HEK293 (cell line): ENCODE data around the gene CCNY.
A peak's percentile ranks its signal among the peaks of the same experiment; 100 is the strongest.

Experiments used
- CTCF ChIA-PET: fragments of 350-600 bp; formaldehyde crosslinking; extraction: SDS; loops from one replicate; lab custom pipeline; 2021; ENCODE audit warnings: antibody characterized with exemption; lab: Yijun Ruan, JAX
- POLR2A ChIA-PET: fragments of 300-600 bp; formaldehyde crosslinking; extraction: SDS; loops from one replicate; lab custom pipeline; 2020; ENCODE audit warnings: antibody characterized with exemption, inconsistent platforms; lab: Yijun Ruan, JAX
- H3K27ac ChIP-seq: fragments of 200-500 bp; sonication (Bioruptor generic); 2 replicates; pipeline ENCODE4 v1.5.1; 2014; ENCODE audit warnings: low read depth, low read length, control low read depth, inconsistent platforms; ENCODE audit errors: extremely low read depth
- H3K36me3 ChIP-seq, 2 experiments: fragments of 200-500 bp in 1 of 2; sonication (Bioruptor generic) in 1 of 2; 1 replicate in 1 of 2; 2 replicates in 1 of 2; pipeline ENCODE4 v1.5.1; 2014 to 2017; ENCODE audit warnings: inconsistent platforms in 2 of 2, low read length in 2 of 2; ENCODE audit not compliant: control insufficient read depth in 2 of 2, insufficient read depth in 1 of 2
- H3K4me1 ChIP-seq: fragments of 200-500 bp; sonication (Bioruptor generic); 2 replicates; pipeline ENCODE4 v1.5.1; 2014; ENCODE audit warnings: mild to moderate bottlenecking, low read length, inconsistent platforms; ENCODE audit not compliant: control insufficient read depth, insufficient read depth
- H3K4me3 ChIP-seq: 2 replicates; pipeline ENCODE4 v1.5.1; 2011; ENCODE audit warnings: low read depth, mild to moderate bottlenecking, control low read depth, low read length, moderate library complexity
- H3K9me3 ChIP-seq: fragments of 200-500 bp; sonication (Bioruptor generic); 2 replicates; pipeline ENCODE4 v1.5.1; 2014; ENCODE audit warnings: low read depth, low read length, inconsistent platforms; ENCODE audit not compliant: control insufficient read depth, insufficient read depth
- BCL11B ChIP-seq: fragments of 450-650 bp; formaldehyde crosslinking; IDR thresholded peaks from 2 replicates; pipeline ENCODE4 v1.5.1; 2016; ENCODE audit warnings: low read depth, missing biosample characterization, missing genetic modification characterization
- HOXD13 ChIP-seq: sonication (generic); formaldehyde crosslinking; IDR thresholded peaks from 2 replicates; pipeline ENCODE4 v1.8.0; 2022; ENCODE audit warnings: missing genetic modification reagents, borderline replicate concordance
- KLF16 ChIP-seq: fragments of 450-650 bp; formaldehyde crosslinking; IDR thresholded peaks from 2 replicates; pipeline ENCODE4 v1.5.1; 2017; ENCODE audit warnings: missing biosample characterization, missing genetic modification characterization
- MEIS1 ChIP-seq: sonication (generic); formaldehyde crosslinking; IDR thresholded peaks from 2 replicates; pipeline ENCODE4 v1.8.1; 2022; ENCODE audit warnings: missing genetic modification reagents, mild to moderate bottlenecking, borderline replicate concordance
- PRDM6 ChIP-seq: fragments of 450-650 bp; formaldehyde crosslinking; IDR thresholded peaks from 2 replicates; pipeline ENCODE4 v1.5.1; 2017; ENCODE audit warnings: missing biosample characterization, missing genetic modification characterization
- ZNF121 ChIP-seq: fragments of 450-650 bp; formaldehyde crosslinking; IDR thresholded peaks from 2 replicates; pipeline ENCODE4 v1.5.1; 2016; ENCODE audit warnings: missing biosample characterization, missing genetic modification characterization
- ZNF155 ChIP-seq: fragments of 450-650 bp; formaldehyde crosslinking; IDR thresholded peaks from 2 replicates; pipeline ENCODE4 v1.5.1; 2016; ENCODE audit warnings: missing biosample characterization, missing genetic modification characterization
- ZNF239 ChIP-seq: fragments of 450-650 bp; formaldehyde crosslinking; IDR thresholded peaks from 2 replicates; pipeline ENCODE4 v1.5.1; 2016; ENCODE audit warnings: missing biosample characterization, missing genetic modification characterization
- ZNF292 ChIP-seq: fragments of 450-650 bp; formaldehyde crosslinking; IDR thresholded peaks from 2 replicates; pipeline ENCODE4 v1.5.1; 2016; ENCODE audit warnings: low read depth, missing biosample characterization, missing genetic modification characterization, borderline replicate concordance
- ZNF513 ChIP-seq: fragments of 450-650 bp; IDR thresholded peaks from 2 replicates; pipeline ENCODE4 v1.5.1; 2018; ENCODE audit warnings: missing biosample characterization, missing genetic modification characterization
- ZNF555 ChIP-seq: fragments of 450-650 bp; formaldehyde crosslinking; conservative IDR thresholded peaks from 2 replicates; pipeline ENCODE4 v1.5.1; 2017; ENCODE audit warnings: missing biosample characterization, mild to moderate bottlenecking, missing genetic modification characterization, inconsistent platforms
- ZNF621 ChIP-seq: fragments of 450-650 bp; formaldehyde crosslinking; IDR thresholded peaks from 2 replicates; pipeline ENCODE4 v1.5.1; 2017; ENCODE audit warnings: missing biosample characterization, missing genetic modification characterization
- ZSCAN30 ChIP-seq: fragments of 450-650 bp; IDR thresholded peaks from 2 replicates; pipeline ENCODE4 v1.5.1; 2018; ENCODE audit warnings: missing biosample characterization, mild to moderate bottlenecking, missing genetic modification characterization, moderate library complexity
- TF ChIP-seq, protein P1 (sequence below): fragments of 450-650 bp; formaldehyde crosslinking; IDR thresholded peaks from 2 replicates; pipeline ENCODE4 v1.5.1; 2017; ENCODE audit warnings: missing biosample characterization, missing genetic modification characterization
- TF ChIP-seq, protein P2 (sequence below): fragments of 450-650 bp; formaldehyde crosslinking; IDR thresholded peaks from 2 replicates; pipeline ENCODE4 v1.5.1; 2016; ENCODE audit warnings: missing biosample characterization, missing genetic modification characterization, low read depth
- TF ChIP-seq, protein P3 (sequence below): fragments of 450-650 bp; formaldehyde crosslinking; IDR thresholded peaks from 2 replicates; pipeline ENCODE4 v1.5.1; 2016; ENCODE audit warnings: missing biosample characterization, missing genetic modification characterization

The CCNY gene

GRCh38 chr10:35452847-35453246 is 116.5 kb downstream of the CCNY start:
- H3K9me3 ChIP-seq = no peaks in the 10 kb centered on the region
- ChIA-PET POLR2A (no interaction called here), CTCF (interaction anchor here (0.6 kb wide), 1 partner anchor 66 kb away, joined by 3 read pairs; no protein-coding TSS in a partner anchor)
- no peak overlapping the region for H3K4me3 ChIP-seq
- peaks cover 23% of the 10 kb centered on the region for H3K4me1 ChIP-seq
- peak; percentile 57; the same call in 1 of the 2 replicates for TF ChIP-seq ZNF121
- TF ChIP-seq PRDM6 = no peak
- H3K36me3 ChIP-seq = no peaks in the 10 kb centered on the region
- H3K27ac ChIP-seq = no peak overlapping the region

GRCh38 chr10:35453855-35454532 is 117.7 kb downstream of the CCNY start:
- ChIA-PET CTCF (interaction anchor here (1.0 kb wide), 1 partner anchor 144 kb away, joined by 3 read pairs; no protein-coding TSS in a partner anchor), POLR2A (no interaction called here)
- no peaks in the 10 kb centered on the region for H3K9me3 ChIP-seq
- H3K4me3 ChIP-seq = no peak overlapping the region
- H3K4me1 ChIP-seq = peaks cover 16% of the 10 kb centered on the region
- no peak for TF ChIP-seq KLF16
- TF ChIP-seq ZNF513 (tag by site-specific recombination) = no peak
- TF ChIP-seq HOXD13 (CRISPR knock-in tag) = no peak
- TF ChIP-seq ZNF621 = no peak
- TF ChIP-seq, protein P1, sequence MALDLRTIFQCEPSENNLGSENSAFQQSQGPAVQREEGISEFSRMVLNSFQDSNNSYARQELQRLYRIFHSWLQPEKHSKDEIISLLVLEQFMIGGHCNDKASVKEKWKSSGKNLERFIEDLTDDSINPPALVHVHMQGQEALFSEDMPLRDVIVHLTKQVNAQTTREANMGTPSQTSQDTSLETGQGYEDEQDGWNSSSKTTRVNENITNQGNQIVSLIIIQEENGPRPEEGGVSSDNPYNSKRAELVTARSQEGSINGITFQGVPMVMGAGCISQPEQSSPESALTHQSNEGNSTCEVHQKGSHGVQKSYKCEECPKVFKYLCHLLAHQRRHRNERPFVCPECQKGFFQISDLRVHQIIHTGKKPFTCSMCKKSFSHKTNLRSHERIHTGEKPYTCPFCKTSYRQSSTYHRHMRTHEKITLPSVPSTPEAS (tag by site-specific recombination) = no peak
- no peak for TF ChIP-seq ZNF292 (tag by site-specific recombination)
- TF ChIP-seq MEIS1 (CRISPR knock-in tag) = no peak
- no peak for TF ChIP-seq ZNF555 (tag by site-specific recombination)
- no peak for TF ChIP-seq ZSCAN30 (tag by site-specific recombination)
- no peak for TF ChIP-seq ZNF239 (tag by site-specific recombination)
- TF ChIP-seq, protein P2, sequence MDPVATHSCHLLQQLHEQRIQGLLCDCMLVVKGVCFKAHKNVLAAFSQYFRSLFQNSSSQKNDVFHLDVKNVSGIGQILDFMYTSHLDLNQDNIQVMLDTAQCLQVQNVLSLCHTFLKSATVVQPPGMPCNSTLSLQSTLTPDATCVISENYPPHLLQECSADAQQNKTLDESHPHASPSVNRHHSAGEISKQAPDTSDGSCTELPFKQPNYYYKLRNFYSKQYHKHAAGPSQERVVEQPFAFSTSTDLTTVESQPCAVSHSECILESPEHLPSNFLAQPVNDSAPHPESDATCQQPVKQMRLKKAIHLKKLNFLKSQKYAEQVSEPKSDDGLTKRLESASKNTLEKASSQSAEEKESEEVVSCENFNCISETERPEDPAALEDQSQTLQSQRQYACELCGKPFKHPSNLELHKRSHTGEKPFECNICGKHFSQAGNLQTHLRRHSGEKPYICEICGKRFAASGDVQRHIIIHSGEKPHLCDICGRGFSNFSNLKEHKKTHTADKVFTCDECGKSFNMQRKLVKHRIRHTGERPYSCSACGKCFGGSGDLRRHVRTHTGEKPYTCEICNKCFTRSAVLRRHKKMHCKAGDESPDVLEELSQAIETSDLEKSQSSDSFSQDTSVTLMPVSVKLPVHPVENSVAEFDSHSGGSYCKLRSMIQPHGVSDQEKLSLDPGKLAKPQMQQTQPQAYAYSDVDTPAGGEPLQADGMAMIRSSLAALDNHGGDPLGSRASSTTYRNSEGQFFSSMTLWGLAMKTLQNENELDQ (tag by site-specific recombination) = no peak
- no peak for TF ChIP-seq BCL11B (tag by site-specific recombination)
- TF ChIP-seq, protein P3, sequence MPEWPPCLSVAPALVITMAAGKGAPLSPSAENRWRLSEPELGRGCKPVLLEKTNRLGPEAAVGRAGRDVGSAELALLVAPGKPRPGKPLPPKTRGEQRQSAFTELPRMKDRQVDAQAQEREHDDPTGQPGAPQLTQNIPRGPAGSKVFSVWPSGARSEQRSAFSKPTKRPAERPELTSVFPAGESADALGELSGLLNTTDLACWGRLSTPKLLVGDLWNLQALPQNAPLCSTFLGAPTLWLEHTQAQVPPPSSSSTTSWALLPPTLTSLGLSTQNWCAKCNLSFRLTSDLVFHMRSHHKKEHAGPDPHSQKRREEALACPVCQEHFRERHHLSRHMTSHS (tag by site-specific recombination) = no peak
- TF ChIP-seq ZNF155 (tag by site-specific recombination) = no peak
- no peak overlapping the region for H3K27ac ChIP-seq
- no peaks in the 10 kb centered on the region for H3K36me3 ChIP-seq
